Measurements from ENCODE around the gene RNU1-2. TPM values are rescaled to one million over a fixed set of nuclear protein-coding genes. Genes with fewer than 3 reads are reported as not detected.
A peak's percentile ranks its signal among the peaks of the same experiment; 100 is the strongest.
"Not testable (repeated sequence)": the region's sequence is repeated elsewhere in the genome, so short reads cannot be mapped to it uniquely, and the experiment has no call there.

RNU1-2 gene
- total RNA-seq, 3 donors from 2014 or later = 2,195 to 6,222 (median 2,378) TPM

GRCh38 chr1:16938351-16939321 is 42.9 kb downstream of the RNU1-2 start:
- no peaks in the 10 kb centered on the region for H3K4me1 ChIP-seq (ENCODE audit: low read depth)
- no peak overlapping the region for H3K4me3 ChIP-seq
- ATAC-seq (no peak), DNase-seq (no peak)
- H3K9me3 ChIP-seq = no peaks in the 10 kb centered on the region
- TF ChIP-seq CTCF (IDR thresholded peaks at IDR 0.05) = no peak
- H3K36me3 ChIP-seq (ENCODE audit: low read depth) = no peaks in the 10 kb centered on the region
- intact Hi-C loops (cut with DNase I, micrococcal nuclease) = no loop called here

- peak; percentile 23 for ATAC-seq
- H3K4me1 ChIP-seq (ENCODE audit: low read depth); H3K36me3 ChIP-seq (ENCODE audit: low read depth); H3K4me3 ChIP-seq; intact Hi-C loops (cut with DNase I, micrococcal nuclease); DNase-seq; H3K9me3 ChIP-seq: not testable (repeated sequence)
These were observed 43.8 kb downstream of the RNU1-2 start for GRCh38 chr1:16939386-16940180.

GRCh38 chr1:16944038-16944437 is 48.3 kb downstream of the RNU1-2 start:
- intact Hi-C loops (cut with DNase I, micrococcal nuclease) = no loop called here
- H3K4me3 ChIP-seq = no peak overlapping the region
- ATAC-seq (no peak), DNase-seq (no peak)
- peaks cover 10% of the 10 kb centered on the region for H3K4me1 ChIP-seq (ENCODE audit: low read depth)
- no peaks in the 10 kb centered on the region for H3K36me3 ChIP-seq (ENCODE audit: low read depth)
- H3K9me3 ChIP-seq = no peaks in the 10 kb centered on the region
- TF ChIP-seq CTCF (IDR thresholded peaks at IDR 0.05) = no peak

- DNase-seq; ATAC-seq; intact Hi-C loops (cut with DNase I, micrococcal nuclease); H3K36me3 ChIP-seq (ENCODE audit: low read depth); H3K4me3 ChIP-seq; H3K9me3 ChIP-seq: not testable (repeated sequence)
- H3K4me1 ChIP-seq (ENCODE audit: low read depth) = peaks cover 10% of the 10 kb centered on the region
These were observed 49.7 kb downstream of the RNU1-2 start for GRCh38 chr1:16945512-16945911.

Small RNAs within 50 kb of the gene (microRNA-seq; reads per million reads assigned to microRNA genes)
- gene MIR3675 = not detected

Other genes with a start within 250 kb of the RNU1-2 start
- gene RNU1-3, start 229.0 kb upstream of the RNU1-2 start, total RNA-seq = 1,000 to 10,000 TPM; 2,195 to 6,222 (median 2,378) TPM
- gene RNU1-4, start 155.5 kb upstream of the RNU1-2 start, total RNA-seq = 1,000 to 10,000 TPM; 2,195 to 6,222 (median 2,378) TPM
- 10 to 100 TPM; 12.2 to 32.5 (median 16.8) TPM for gene CROCC, start 26.0 kb downstream of the RNU1-2 start, total RNA-seq
- gene MFAP2, start 84.6 kb downstream of the RNU1-2 start, total RNA-seq = 1 to 10 TPM; 2.4 to 6.3 (median 5.4) TPM
- 10 to 100 TPM; 36.0 to 53.5 (median 44.1) TPM for gene ATP13A2, start 115.9 kb downstream of the RNU1-2 start, total RNA-seq
- gene SDHB, start 158.1 kb downstream of the RNU1-2 start, total RNA-seq = 100 to 1,000 TPM; 145 to 177 (median 163) TPM
- 100 to 1,000 TPM; 105 to 398 (median 163) TPM for gene PADI2, start 223.5 kb downstream of the RNU1-2 start, total RNA-seq